Upper lobe of left lung (tissue), 4 donors: ENCODE data around the gene NACC2.

Source experiments
- CTCF ChIP-seq, 6 experiments: fragments of 450-650 bp in 4 of 6; fragments of 200-600 bp in 2 of 6; sonication (generic) in 2 of 6; IDR thresholded peaks; one replicate each; pipeline ENCODE4 v1.5.1; 2016 to 2019; ENCODE audit warnings: antibody characterized with exemption in 6 of 6
- EP300 ChIP-seq, 4 donors: sonication (generic); formaldehyde crosslinking; IDR thresholded peaks; one replicate each; pipeline ENCODE4 v1.5.1; 2017; ENCODE audit warnings: antibody characterized with exemption in 4 of 4, control low read depth in 2 of 4
- POLR2A ChIP-seq, 4 donors: fragments of 450-650 bp; IDR thresholded peaks; one replicate each; pipeline ENCODE4 v1.5.1; 2016 to 2017; ENCODE audit warnings: antibody characterized with exemption in 4 of 4, mild to moderate bottlenecking in 2 of 4
- POLR2AphosphoS5 ChIP-seq, 2 donors: sonication (generic); formaldehyde crosslinking; IDR thresholded peaks; one replicate each; pipeline ENCODE4 v1.5.1; 2017; ENCODE audit warnings: antibody characterized with exemption in 2 of 2

GRCh38 chr9:136142859-136143214 lies 47.7 kb upstream of the NACC2 start:
- TF ChIP-seq CTCF (IDR thresholded peaks at IDR 0.05), result no peak
- no peak for TF ChIP-seq EP300 (IDR thresholded peaks at IDR 0.05)
- TF ChIP-seq POLR2AphosphoS5 (IDR thresholded peaks at IDR 0.05), result no peak
- no peak for TF ChIP-seq POLR2A (IDR thresholded peaks at IDR 0.05)
